Lower leg skin (tissue), 3 donors: ENCODE data around the gene SIN3B.

Source experiments
- POLR2A ChIP-seq, 2 donors: fragments of 450-650 bp; IDR thresholded peaks; one replicate each; pipeline ENCODE4 v1.6.1; 2016 to 2017; ENCODE audit warnings: antibody characterized with exemption in 2 of 2, mild to moderate bottlenecking in 1 of 2, moderate library complexity in 1 of 2
- TF ChIP-seq, protein P1 (sequence below), 3 donors: fragments of 450-650 bp; IDR thresholded peaks; one replicate each; pipeline ENCODE4 v1.5.1; 2016; ENCODE audit warnings: antibody characterized with exemption in 3 of 3, mild to moderate bottlenecking in 3 of 3, moderate library complexity in 2 of 3

- TF ChIP-seq, protein P1, sequence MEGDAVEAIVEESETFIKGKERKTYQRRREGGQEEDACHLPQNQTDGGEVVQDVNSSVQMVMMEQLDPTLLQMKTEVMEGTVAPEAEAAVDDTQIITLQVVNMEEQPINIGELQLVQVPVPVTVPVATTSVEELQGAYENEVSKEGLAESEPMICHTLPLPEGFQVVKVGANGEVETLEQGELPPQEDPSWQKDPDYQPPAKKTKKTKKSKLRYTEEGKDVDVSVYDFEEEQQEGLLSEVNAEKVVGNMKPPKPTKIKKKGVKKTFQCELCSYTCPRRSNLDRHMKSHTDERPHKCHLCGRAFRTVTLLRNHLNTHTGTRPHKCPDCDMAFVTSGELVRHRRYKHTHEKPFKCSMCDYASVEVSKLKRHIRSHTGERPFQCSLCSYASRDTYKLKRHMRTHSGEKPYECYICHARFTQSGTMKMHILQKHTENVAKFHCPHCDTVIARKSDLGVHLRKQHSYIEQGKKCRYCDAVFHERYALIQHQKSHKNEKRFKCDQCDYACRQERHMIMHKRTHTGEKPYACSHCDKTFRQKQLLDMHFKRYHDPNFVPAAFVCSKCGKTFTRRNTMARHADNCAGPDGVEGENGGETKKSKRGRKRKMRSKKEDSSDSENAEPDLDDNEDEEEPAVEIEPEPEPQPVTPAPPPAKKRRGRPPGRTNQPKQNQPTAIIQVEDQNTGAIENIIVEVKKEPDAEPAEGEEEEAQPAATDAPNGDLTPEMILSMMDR (IDR thresholded peaks at IDR 0.05) = no peak
- no peak for TF ChIP-seq POLR2A (IDR thresholded peaks at IDR 0.05)
Measured at GRCh38 chr19:16825312-16826052, 3.7 kb upstream of the SIN3B start.
